IPS DF 4.7 (cell line): ENCODE data around the gene TANC1.

Source experiments
- DNase-seq: peaks from one replicate; pipeline ENCODE4 v3.0.0-alpha.2; 2013; ENCODE audit warnings: low spot score; ENCODE audit errors: extremely low read depth

The TANC1 gene

DNA sequence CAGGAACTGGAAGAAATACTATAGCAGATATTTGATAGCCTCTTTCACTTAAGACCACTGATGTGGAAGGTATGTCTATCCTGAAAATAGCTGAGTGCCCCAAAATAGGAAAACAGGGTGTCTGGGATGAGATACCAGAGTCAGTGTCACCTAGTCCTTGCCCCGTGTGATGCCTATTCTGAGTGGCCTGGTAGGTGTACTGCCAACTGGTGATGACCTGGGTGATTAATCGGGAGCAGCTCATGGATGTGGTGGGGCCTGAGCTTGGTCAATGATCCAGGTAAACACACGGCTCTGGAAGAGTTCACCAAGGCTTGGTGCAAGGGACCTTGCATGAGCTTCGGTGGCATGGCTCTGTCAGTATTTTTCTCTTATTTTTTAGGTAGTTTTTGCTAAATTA lies 95.2 kb downstream of the TANC1 start:
- DNase-seq: no peak

DNA sequence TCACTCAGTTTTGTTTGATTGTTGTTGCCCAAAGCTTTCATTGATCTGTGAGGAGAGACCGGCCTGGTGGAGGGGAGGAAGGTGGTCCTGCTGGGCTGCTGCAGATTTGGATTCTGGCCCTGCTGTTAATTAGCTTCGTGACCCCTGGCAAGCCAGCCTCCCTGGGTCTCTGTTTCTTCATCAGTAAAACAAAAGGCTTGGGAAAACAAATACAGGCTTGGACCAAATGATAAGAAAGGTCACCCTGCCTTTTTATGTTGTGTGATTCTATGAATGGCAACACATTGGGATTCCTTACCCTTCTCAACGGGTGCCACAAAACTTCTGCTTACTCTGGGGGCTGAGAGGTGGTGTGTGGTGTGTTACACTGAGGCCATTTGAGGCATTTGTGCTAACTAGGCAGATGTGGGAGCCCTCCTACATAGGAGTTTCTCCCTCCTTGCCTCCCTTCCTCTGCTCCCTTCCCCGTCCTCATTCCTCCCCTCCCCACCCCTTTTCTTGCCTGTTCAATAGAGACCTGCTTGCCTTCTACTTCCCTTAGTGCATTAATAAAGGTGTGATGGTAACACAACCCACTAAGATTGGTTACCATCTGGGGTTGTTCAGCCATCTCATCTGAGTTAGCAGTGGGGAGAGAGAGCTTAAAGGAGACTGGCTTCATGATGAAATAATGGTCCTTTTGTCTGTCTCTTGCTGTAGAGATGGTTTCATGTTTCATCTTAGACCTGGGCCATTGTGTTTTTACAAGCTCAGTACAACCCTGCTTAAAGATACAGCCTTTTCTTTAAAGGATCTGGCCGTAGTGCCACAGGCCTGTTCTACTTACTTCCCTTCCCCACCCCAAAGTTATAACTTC lies 96.2 kb downstream of the TANC1 start:
- no peak for DNase-seq

DNA sequence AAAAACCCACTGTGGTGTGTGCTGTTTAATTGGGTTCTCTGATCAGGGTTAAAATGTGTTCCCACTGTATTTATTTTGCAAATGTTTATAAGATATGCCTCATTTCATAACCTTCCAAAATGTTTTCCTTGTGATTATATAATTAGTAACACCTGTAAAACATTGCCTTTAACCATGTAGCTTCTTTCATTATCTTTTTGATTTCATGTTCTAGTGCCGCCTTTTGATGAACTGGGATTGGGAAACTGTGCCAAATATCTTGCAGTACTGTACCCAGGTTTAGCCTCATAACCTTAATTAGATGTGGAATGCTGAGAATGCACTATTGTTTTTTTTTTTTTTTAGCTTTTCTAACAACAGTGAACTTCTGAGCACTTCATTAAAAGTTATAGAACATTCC lies 96.9 kb downstream of the TANC1 start:
- DNase-seq: no peak

DNA sequence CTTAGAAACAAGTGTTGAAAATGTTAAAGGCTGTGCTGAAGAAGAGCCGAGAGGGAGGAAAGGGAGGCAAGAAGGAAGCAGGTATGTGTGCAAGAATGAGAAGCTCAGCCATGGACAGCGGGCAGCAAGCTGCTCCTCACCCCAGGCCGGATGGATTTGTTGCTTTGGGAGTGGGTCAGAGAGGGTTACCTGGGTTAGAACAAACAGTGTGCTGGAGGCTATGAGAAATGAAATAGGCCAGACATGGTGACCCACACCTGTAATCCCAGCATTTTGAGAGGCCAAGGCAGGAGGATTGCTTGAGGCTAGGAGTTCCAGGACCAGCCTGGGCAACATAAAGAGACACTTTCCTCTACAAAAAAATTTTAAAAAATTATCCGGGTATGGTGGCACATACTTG lies 97.5 kb downstream of the TANC1 start:
- DNase-seq: no peak

DNA sequence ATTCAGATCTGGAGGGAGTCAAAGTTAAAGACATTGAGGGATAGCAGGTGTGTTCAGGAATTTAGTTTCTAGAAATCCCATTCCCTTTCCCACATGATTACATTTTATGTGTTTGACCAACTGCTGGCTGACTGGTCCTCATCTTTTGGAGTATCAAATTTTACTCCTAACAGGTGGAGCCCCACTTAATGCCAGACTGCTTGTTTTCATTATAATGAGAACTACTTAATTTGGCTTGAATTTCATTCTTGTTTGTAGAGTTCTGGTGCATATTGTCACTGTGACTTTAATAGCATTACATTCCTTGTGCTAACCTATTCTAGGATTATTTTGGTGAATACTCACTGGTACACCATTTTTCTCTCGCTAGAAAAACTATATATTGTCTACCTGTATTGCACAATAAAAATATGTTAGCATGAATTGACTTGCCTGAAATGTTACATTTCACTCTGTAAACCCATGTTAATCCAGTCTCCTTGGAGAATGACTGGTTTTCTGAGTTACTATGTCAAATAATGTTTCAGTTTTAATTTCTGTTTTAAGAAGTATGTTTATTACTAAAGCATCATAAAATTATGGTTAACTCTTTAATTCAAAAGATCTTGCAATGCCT lies 98.2 kb downstream of the TANC1 start:
- DNase-seq: no peak

DNA sequence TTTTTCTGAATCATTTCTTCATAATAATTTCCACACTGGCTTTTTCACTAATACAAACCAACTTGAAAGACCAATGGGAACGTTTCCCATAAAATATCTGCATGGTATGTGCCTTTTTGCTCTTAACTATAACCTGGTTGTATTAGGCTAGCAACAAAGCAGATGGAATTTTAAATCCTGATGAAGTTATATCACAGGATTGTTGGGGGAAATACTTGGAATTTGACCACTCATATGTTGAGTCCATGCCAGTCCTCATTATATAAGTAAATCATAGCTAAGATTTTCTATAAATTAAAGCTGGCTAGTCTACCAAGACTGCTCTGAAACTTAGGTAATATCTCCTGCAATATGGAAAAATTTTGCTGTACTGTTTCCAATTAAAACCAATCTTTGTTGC lies 99.5 kb downstream of the TANC1 start:
- no peak for DNase-seq

DNA sequence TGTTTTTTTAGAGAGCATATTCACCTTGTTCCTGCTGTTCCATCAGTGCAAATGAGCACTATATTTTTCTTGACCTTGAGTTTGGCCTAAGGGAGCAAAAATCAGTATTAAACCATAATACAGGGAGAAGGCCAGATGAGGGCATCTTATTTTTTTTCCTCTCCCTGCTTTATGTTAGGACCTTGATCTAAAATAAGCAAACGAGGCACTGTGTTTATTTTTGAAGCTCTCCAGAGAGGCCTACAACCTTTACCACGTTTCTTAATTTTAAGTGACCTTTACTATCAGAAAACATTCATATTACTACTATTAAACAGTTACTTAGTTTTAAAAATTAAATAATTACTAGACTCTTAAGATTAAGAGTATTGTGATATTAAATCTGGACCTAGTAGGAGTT lies 100.8 kb downstream of the TANC1 start:
- DNase-seq: no peak

DNA sequence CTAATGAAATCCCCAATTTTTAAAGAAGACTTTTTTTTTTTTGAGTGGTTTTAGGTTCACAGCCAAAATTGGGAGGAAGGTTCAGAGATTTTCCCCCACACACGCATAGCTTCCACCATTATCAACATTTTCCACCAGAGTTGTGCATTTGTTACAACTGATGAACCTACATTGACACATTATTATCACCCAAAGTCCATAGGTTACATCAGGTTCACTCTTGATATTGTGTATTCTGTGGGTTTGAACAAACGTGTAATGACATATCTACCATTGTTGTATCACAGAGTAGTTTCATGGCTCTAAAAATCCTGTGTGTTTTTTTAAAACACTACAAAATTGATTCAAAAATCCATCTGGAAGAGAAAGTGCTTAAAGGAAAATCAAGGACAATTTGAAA lies 101.8 kb downstream of the TANC1 start:
- no peak for DNase-seq

DNA sequence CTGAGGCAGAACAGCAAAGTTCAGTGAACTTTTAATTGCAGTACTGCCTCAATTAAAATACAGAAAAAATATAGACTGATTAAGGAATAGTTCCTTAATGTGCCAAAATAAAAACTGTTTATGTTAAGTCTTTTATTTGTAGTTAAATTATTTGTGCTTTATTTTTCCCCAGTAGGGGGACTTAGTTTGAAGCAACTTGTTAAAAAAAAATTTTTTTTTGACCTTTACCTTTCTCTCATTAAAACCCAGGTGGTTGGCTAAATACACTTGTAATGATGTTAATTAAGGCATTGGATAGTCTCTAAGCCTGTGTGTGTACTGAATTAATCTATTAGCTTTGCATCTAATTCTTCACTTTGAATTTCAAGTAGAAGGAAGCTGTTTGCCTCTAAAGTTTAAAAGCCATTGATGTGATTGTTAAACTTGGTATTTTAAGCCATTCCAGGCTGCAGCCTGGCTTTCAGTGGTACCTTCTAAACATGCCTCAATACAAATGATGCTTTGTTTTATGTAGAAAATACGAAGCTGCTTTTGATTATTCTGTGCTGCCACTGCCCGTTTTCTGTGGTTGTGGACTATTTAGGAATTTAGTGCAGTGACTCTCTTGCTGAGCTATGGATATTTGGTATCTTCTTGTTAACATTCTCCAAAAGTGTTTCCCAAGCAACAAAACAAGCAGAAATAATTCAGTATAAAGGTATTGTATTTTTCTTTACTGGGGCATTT lies 102.9 kb downstream of the TANC1 start:
- DNase-seq: no peak

DNA sequence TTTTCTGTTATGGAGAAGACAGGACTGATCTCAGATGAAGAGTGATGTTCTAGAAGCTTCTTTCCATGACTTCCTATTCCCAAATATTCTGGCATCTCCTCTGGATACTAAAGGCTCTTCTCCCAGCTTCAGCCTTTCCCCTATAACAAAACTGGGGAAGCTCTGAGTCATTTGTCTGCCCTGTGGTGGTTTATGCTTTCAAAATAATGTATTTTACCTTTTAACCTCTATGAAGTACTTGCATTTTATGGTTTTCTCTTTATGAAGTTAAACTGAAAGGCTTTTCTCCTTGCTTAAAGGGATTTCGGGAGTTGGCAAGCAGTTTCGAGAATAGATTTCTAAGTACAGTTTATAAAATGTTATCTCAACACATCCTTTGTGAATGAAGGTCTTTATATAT lies 104.4 kb downstream of the TANC1 start:
- no peak for DNase-seq

DNA sequence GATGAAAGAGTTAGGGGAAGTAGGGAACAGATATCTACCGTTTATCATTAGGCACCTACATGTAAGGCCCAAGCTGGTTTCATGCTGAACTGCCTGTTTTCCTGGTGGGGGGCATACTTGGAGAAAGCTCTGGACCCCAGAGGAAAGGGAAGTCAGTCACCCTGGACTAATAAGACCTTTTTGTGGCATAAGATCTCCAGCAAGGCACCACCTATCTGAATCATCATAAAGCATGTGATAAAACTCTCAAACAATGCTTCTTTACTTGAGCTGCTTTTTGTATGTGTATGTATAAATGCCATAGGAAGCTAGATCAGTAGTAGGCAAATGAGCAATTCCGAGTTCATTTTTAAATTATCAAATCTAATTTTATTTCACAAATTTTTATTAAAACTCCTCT lies 104.8 kb downstream of the TANC1 start:
- no peak for DNase-seq

DNA sequence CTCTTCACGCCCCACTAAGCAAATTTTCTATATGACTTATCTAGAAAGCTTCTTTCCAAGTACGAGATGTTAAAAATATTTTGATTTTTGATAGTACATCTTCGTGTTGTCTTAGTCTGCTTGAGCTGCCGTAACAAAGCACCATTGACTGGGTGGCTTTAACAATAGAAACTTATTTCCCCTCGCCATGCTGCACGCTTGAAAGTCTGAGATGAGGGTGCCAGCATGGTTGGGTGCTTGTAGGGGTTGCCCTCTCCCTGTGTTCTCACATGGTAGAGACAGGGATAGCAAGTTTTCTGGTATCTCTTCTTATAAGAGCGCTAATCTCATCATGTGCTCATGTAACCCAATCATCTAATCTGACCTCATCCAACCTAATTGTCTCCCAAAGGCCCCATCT lies 106.2 kb downstream of the TANC1 start:
- no peak for DNase-seq

DNA sequence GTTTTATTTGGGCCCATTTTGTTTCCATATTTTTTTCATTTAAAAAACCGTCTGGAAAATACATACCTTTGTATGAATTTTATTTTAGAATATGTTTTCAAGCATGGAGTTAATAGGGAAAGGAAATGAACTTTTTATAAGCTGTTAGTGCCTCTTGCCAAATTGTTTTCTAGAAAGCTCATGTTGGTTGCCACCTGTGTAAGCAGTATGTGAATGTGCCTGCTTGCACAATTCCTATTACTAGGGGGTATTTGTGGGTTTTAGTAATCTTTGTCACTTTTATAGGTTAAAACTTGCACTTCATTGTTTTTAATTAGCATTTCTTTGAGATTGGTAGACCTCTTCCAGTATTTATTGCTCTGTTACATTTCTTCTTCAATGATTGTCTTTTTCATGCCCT lies 107.3 kb downstream of the TANC1 start:
- no peak for DNase-seq

DNA sequence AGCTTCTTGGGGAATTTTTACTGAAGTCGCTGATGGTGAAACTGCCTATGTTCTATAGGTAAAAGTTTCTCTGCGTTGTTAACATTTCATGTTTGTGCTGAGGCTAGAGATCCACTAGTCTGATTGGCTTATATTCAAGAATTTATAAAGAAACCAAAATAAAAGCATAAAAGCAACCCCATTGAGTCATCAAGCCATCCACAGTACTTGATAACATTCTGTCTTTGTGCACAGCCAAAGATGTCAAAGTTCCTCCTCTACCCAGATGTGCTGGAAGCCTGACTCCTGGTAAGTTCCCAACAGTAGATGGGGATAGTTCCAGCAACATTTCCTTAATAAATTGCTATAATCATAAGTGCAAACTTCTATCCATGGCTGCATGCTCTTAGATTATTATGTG lies 107.8 kb downstream of the TANC1 start:
- DNase-seq: no peak

DNA sequence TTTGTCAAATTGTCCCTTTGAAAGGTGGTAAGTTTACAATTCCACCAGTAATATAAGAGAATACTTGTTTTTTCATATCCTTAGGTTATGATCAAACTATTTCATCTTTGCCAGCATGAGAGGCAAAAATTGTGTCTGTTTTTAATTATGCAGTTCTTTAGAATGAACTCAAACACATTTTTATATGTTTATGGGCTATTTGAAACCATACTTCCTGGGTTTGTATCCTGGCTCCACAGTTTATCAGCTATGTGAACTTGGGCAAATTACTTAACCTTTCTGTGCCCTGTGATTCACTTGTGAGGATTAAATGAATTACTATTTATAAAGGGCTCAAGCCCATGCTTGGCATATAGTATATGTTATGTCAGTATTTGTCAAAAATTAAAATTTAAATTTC lies 109.4 kb downstream of the TANC1 start:
- no peak for DNase-seq

DNA sequence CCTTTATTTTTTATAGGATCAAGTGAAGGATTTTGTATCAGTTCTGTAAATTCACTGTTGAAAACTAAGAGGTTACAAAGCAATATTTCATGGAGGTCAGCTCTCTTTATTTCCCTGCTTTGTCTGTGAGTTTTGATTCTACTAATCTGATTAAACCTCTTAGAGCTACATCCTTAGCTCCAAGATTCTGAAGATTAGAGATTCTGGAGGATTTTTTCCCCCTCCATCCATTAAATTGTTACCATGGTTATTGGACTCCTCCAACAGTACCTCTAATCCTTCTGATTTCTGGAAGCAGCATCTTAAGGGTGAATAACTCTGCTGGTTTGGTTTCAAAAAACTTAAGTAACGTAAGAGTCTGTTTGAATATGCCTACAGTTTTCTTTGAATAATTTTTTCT lies 110.0 kb downstream of the TANC1 start:
- DNase-seq: no peak

DNA sequence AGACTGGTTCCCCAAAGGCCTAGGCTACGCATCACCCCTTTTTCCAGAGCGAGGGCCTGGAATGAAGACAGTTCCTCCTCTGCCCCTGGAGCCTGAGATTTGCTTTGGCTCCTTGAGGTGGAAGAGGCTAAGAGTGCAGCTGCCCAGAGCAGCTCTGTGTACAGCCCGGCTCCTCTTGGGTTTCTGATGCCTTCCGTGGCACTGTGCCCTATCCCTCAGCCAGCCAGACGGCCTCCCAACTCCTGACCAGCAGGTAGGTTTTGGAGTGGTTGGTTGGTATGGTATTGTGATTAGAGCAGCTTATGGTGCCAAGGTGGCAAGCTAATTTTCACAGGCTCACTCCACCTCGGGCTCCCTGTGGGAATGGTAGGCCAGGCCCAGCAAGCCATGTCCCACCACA lies 112.2 kb downstream of the TANC1 start:
- DNase-seq: no peak

DNA sequence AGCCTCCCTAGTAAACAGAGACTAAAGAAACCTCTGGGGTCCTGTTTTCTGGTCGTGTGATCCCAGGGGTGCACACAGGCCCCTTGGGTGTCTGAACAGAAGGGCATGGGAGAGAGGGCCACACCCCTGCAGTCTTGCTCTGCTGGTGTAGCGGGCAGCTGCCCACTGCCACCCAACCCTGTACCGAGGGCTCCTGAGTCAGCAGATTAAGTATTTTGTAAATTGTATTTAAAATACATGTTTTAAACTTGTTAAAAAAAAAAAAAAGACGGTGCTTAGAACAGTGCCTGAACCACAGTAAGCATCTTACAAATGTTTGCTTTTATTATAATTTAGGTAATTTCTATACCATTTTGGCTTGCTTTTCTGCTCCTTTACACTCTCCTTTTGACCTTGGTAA lies 113.7 kb downstream of the TANC1 start:
- no peak for DNase-seq

DNA sequence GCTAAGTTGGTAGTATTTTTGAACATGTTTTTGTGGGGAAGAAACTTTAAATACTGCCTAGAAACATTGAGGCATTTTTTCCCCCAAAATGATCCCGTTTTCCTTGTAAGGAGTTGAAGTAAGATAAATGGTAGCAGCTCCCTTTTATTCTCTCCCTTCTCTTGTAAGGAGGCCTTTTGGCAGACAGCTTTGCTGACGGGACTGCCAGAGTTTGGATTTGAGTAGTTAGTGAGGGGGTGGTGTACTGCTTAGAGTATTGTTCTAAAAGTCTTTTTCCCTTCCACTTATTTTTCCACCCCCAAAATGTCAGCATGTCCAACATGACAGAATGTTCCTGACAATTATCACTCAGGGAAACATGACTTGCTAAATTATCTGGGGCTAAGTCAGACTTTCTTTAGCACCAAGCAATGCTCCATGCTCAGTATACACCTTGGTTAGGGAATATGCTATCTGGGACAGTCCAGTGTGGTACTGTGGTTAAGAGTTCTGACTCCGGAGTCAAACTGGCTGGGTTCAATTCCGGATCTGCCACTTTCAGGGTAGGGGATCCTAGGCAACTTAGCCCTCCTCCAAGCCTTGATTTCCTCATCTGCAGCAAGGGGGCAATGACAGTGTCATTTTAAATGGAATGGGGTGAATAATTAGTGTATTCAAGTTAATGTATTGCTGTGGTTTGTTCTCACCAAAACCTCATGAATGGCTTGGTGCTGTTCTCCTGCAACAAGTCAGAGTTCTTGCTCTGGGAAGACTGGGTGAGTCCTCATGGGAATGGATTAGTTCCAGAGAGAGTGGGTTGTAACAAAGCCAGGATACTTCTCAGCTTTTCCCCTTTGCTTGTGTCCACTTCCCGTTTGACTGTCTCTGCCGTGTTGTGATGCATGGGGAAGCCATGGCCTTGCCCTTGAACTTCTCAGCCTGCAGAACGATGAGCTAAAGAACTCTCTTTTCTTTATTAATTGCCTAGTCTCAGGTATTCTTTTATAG lies 116.2 kb downstream of the TANC1 start:
- DNase-seq: no peak

DNA sequence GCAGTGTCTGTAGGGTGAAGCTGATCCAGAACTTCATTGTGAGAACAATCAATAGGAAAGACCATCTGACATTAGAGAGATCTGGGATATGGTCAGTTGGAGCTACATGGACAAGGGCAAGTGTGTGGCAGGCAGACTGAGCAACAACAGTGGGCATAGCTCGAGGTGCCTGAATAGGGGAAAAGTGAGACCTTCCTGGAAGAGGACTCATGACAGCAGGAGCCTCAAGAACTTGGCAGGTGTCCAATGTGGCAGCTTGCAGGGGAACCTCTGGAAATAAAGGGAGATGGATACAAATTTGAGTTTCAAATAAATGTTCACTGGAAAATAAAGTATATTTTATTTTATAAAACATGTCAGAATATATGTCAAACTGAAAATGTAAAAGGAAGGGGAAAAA lies 117.9 kb downstream of the TANC1 start:
- DNase-seq: no peak

DNA sequence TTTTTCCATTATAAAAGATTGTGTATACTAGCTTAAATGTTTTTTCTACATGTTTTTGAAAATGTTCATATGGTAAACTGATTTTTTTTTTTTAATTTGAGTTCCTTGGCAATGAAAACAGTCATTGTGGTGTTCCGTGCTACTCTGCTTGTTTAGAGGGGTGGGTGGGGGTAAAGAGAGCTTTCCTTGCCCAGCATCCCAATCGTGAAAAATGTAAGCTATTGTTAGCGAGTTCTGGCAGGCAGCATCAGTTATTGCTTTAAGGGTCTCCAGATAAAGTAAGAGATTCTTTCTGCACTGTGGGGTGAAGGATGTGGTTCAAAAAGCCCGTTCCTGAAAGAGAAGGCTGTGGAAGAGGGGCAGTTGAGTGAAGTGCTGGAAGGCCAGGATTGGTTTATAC lies 118.4 kb downstream of the TANC1 start:
- DNase-seq: no peak
